Mononuclear cell (primary cell): ENCODE results near the gene CNN1. TPM values are rescaled to one million over a fixed set of nuclear protein-coding genes. Genes with fewer than 3 reads are reported as not detected.
"Not testable (repeated sequence)": the region's sequence is repeated elsewhere in the genome, so short reads cannot be mapped to it uniquely, and the experiment has no call there.

ENCODE experiments used
- H3K27me3 ChIP-seq: 2 replicates; pipeline ENCODE4 v1.6.0; 2011; ENCODE audit warnings: low read length, control low read depth; ENCODE audit not compliant: insufficient read depth
- H3K4me1 ChIP-seq: 2 replicates; pipeline ENCODE4 v1.5.1; 2011; ENCODE audit warnings: mild to moderate bottlenecking, low read length, control low read depth; ENCODE audit not compliant: insufficient read depth
- H3K4me3 ChIP-seq: 2 replicates; pipeline ENCODE4 v1.5.1; 2011; ENCODE audit warnings: mild to moderate bottlenecking, low read length, moderate library complexity
- H3K9me3 ChIP-seq: 2 replicates; pipeline ENCODE4 v1.5.1; 2011; ENCODE audit warnings: low read depth, mild to moderate bottlenecking, control low read depth, low read length
- total RNA-seq: library from RNA; depleted of rRNA; stranded (reverse); fragments of >200 nt; gene quantifications from one replicate; pipeline ENCODE4 v1.2.3, GENCODE V29; 2012

Gene CNN1
- total RNA-seq, 1 donor, result 0.52 TPM

GRCh38 chr19:11551603-11552235 lies 13.1 kb downstream of the CNN1 start:
- no peaks in the 10 kb centered on the region for H3K27me3 ChIP-seq
- H3K4me3 ChIP-seq, result no peak overlapping the region
- no peaks in the 10 kb centered on the region for H3K9me3 ChIP-seq
- no peaks in the 10 kb centered on the region for H3K4me1 ChIP-seq

GRCh38 chr19:11552666-11553372 lies 14.2 kb downstream of the CNN1 start:
- Histone ChIP-seq H3K4me3 (no peak overlapping the region), H3K27me3 (no peaks in the 10 kb centered on the region), H3K9me3 (no peaks in the 10 kb centered on the region), H3K4me1 (peaks cover 7% of the 10 kb centered on the region)

DNA sequence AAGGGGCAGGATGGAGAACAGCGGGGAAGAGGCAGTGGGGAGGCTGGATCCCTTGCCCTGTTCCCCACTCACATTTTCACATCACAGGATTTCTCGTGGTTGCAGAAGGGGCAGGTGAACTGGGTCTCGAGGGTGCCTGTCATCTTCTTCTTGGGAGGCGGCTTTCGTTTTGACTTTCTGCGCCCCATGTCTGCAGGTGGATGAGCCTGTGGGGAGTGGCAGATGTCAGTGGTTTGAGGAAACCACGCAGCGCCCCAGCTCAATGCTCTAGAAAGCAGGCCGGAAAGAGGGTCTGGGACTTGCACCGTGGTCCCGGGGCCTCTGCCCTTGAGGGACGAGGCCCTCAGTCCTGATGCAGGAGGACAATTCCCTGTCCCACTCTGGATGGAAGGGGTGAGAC lies 15.5 kb downstream of the CNN1 start:
- Histone ChIP-seq H3K4me1 (peaks cover 17% of the 10 kb centered on the region), H3K9me3 (no peaks in the 10 kb centered on the region), H3K27me3 (no peaks in the 10 kb centered on the region), H3K4me3 (no peak overlapping the region)

DNA sequence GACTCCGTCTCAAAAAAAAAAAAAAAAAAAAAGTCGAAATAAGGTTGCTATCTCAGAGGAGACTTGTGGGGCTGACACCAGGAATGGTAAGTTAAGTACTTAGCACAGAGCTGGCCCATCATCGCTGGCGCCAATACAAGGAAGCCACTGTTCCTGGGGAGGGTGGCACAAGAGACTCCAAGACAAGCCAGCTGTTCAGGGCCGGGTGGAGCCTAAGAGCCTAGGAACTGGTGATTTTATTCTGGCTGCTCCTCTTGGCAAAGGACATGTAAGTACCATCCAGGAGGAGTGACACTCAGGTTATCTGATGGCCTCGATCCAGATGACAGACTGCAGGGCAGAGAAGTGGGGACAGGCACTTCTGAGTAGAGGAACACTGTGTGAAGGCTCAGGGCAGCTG lies 16.6 kb downstream of the CNN1 start:
- Histone ChIP-seq H3K4me1 (peaks cover 27% of the 10 kb centered on the region), H3K4me3 (no peak overlapping the region)

GRCh38 chr19:11556634-11557420 lies 18.2 kb downstream of the CNN1 start:
- Histone ChIP-seq H3K27me3 (no peaks in the 10 kb centered on the region), H3K4me1 (peaks cover 35% of the 10 kb centered on the region), H3K4me3 (no peak overlapping the region), H3K9me3 (no peaks in the 10 kb centered on the region)

More for the DNA sequence above, 16.6 kb downstream of the CNN1 start:
- no peaks in the 10 kb centered on the region for H3K9me3 ChIP-seq
- H3K27me3 ChIP-seq, result no peaks in the 10 kb centered on the region

GRCh38 chr19:11558881-11559828 lies 20.5 kb downstream of the CNN1 start, which contains the start of gene ELOF1:
Gene ELOF1, minus strand, starts transcription at chr19:11559230. Its CDS starts 4,883 bp downstream, at chr19:11554347.
- Histone ChIP-seq H3K4me1 (peaks cover 43% of the 10 kb centered on the region), H3K27me3 (no peaks in the 10 kb centered on the region), H3K9me3 (no peaks in the 10 kb centered on the region), H3K4me3 (peak within 1 kb of the TSS; percentile 80)

- H3K4me1 ChIP-seq, result peaks cover 46% of the 10 kb centered on the region
- H3K9me3 ChIP-seq, result no peaks in the 10 kb centered on the region
- no peak overlapping the region for H3K4me3 ChIP-seq
These were observed 21.9 kb downstream of the CNN1 start for GRCh38 chr19:11560404-11561051.

DNA sequence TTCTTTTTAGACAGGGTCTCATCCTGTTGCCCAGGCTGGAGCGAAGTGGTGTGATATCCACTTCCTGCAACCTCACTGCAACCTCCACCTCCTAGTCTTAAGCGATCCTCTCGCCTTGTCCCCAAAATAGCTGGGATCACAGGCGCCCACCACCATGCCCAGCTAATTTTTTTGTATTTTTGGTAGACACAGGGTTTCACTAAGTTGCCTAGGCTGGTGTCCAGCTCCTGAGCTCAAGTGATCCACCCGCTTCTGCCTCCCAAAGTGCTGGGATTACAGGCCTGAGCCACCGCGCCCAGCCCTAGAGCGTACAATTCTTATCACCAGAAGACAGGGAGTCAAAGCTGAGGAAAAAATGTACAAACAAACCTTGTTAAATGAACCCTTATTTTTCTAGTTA lies 24.9 kb downstream of the CNN1 start:
- H3K4me1 ChIP-seq, result peaks cover 45% of the 10 kb centered on the region

More at GRCh38 chr19:11560404-11561051, 21.9 kb downstream of the CNN1 start:
- H3K27me3 ChIP-seq, result no peaks in the 10 kb centered on the region

GRCh38 chr19:11564082-11564807 lies 25.6 kb downstream of the CNN1 start:
- not testable (repeated sequence) for H3K4me3 ChIP-seq, H3K9me3 ChIP-seq, H3K27me3 ChIP-seq
- H3K4me1 ChIP-seq, result peaks cover 49% of the 10 kb centered on the region

More for the DNA sequence above, 24.9 kb downstream of the CNN1 start:
- Histone ChIP-seq H3K27me3 (no peaks in the 10 kb centered on the region), H3K9me3 (no peaks in the 10 kb centered on the region), H3K4me3 (no peak overlapping the region)

GRCh38 chr19:11565649-11565980 lies 27.0 kb downstream of the CNN1 start:
- H3K9me3 ChIP-seq, H3K4me3 ChIP-seq, H3K27me3 ChIP-seq: not testable (repeated sequence)
- peaks cover 41% of the 10 kb centered on the region for H3K4me1 ChIP-seq

GRCh38 chr19:11566164-11566563 lies 27.5 kb downstream of the CNN1 start:
- peaks cover 36% of the 10 kb centered on the region for H3K4me1 ChIP-seq
- H3K27me3 ChIP-seq, result no peaks in the 10 kb centered on the region
- H3K4me3 ChIP-seq, result no peak overlapping the region
- H3K9me3 ChIP-seq, result no peaks in the 10 kb centered on the region

DNA sequence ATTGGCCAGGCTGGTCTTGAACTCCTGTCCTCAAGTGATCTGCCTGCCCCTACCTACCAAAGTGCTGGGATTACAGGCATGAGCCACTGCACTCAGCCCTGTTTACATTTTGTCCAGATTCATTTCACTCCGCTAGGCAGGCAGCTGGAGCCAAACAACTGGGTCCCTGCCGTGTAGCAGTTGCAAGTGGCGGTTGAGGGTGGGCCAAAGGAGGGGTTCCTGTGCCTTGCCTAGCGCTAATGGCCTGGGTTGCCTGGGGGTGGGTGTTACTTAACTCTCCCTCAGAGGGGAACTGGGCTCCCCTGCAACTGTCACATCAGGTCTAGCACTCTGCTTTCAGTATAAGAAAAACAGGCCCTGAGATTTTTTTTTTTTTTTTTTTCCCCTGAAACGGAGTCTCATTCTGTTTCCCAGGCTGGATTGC lies 31.4 kb downstream of the CNN1 start:
- Histone ChIP-seq H3K9me3 (no peaks in the 10 kb centered on the region), H3K27me3 (no peaks in the 10 kb centered on the region), H3K4me1 (peaks cover 27% of the 10 kb centered on the region), H3K4me3 (no peak overlapping the region)

GRCh38 chr19:11573354-11573753 lies 34.7 kb downstream of the CNN1 start:
- H3K4me1 ChIP-seq, result peaks cover 30% of the 10 kb centered on the region
- not testable (repeated sequence) for H3K27me3 ChIP-seq, H3K4me3 ChIP-seq, H3K9me3 ChIP-seq
